ENCODE measurements around the gene GLI2.
A peak's percentile ranks its signal among the peaks of the same experiment; 100 is the strongest.

Gene GLI2

GRCh38 chr2:120762341-120763061 lies 26.8 kb downstream of the GLI2 start:
- Histone ChIP-seq H3K4me3 (ENCODE audit: low read depth, low read length) (no peak overlapping the region), H3K9me3 (ENCODE audit: control insufficient read depth, insufficient read depth, low read depth, low read length) (no peaks in the 10 kb centered on the region), H3K36me3 (ENCODE audit: control insufficient read depth in 2 of 2, insufficient read depth in 1 of 2, low read length in 2 of 2) (no peaks in the 10 kb centered on the region), H3K27ac (ENCODE audit: extremely low read depth, low read depth, low read length) (no peak overlapping the region), H3K4me1 (ENCODE audit: control insufficient read depth, insufficient read depth, low read length) (peaks cover 4% of the 10 kb centered on the region)
- ChIA-PET POLR2A (no interaction called here), CTCF (no interaction called here)
- TF ChIP-seq KLF9 (tag by site-specific recombination; IDR thresholded peaks at IDR 0.05; ENCODE audit: low read depth) (no peak), KLF16 (tag by site-specific recombination; IDR thresholded peaks at IDR 0.05) (no peak), GFI1B (tag by site-specific recombination; IDR thresholded peaks at IDR 0.05) (no peak), ZNF843 (tag by site-specific recombination; IDR thresholded peaks at IDR 0.05) (no peak), ZNF404 (tag by site-specific recombination; IDR thresholded peaks at IDR 0.05) (no peak), ZNF777 (tag by site-specific recombination; IDR thresholded peaks at IDR 0.05; ENCODE audit: borderline replicate concordance) (no peak), ZNF214 (tag by site-specific recombination; IDR thresholded peaks at IDR 0.05; ENCODE audit: borderline replicate concordance) (no peak), ZBTB44 (tag by site-specific recombination; IDR thresholded peaks at IDR 0.05) (no peak), ZNF274 (IDR thresholded peaks at IDR 0.05; ENCODE audit: low read length) (no peak), ZNF274 (tag by site-specific recombination; IDR thresholded peaks at IDR 0.05; ENCODE audit: borderline replicate concordance) (no peak), ZNF10 (tag by site-specific recombination; IDR thresholded peaks at IDR 0.05) (no peak), ZNF354C (tag by site-specific recombination; IDR thresholded peaks at IDR 0.05; ENCODE audit: borderline replicate concordance, low read depth) (no peak), PRDM10 (tag by site-specific recombination; IDR thresholded peaks at IDR 0.05) (no peak)

GRCh38 chr2:120763508-120763907 lies 27.8 kb downstream of the GLI2 start:
- Histone ChIP-seq H3K4me3 (ENCODE audit: low read depth, low read length) (no peak overlapping the region), H3K27ac (ENCODE audit: extremely low read depth, low read depth, low read length) (no peak overlapping the region), H3K4me1 (ENCODE audit: control insufficient read depth, insufficient read depth, low read length) (peaks cover 4% of the 10 kb centered on the region), H3K9me3 (ENCODE audit: control insufficient read depth, insufficient read depth, low read depth, low read length) (no peaks in the 10 kb centered on the region), H3K36me3 (ENCODE audit: control insufficient read depth in 2 of 2, insufficient read depth in 1 of 2, low read length in 2 of 2) (no peaks in the 10 kb centered on the region)
- TF ChIP-seq ZNF777 (tag by site-specific recombination; IDR thresholded peaks at IDR 0.05; ENCODE audit: borderline replicate concordance) (no peak), KLF1 (tag by site-specific recombination; IDR thresholded peaks at IDR 0.05) (peak; percentile 30; the same call in 1 of the 2 replicates)
- ChIA-PET POLR2A (interaction anchor here (2.8 kb wide), 1 partner anchor 26 kb away, joined by 8 read pairs; no protein-coding TSS in a partner anchor), CTCF (interaction anchor here (0.6 kb wide), 1 partner anchor 1732 kb away, joined by 3 read pairs; no protein-coding TSS in a partner anchor)

- Histone ChIP-seq H3K9me3 (ENCODE audit: control insufficient read depth, insufficient read depth, low read depth, low read length) (no peaks in the 10 kb centered on the region), H3K36me3 (ENCODE audit: control insufficient read depth in 2 of 2, insufficient read depth in 1 of 2, low read length in 2 of 2) (no peaks in the 10 kb centered on the region), H3K27ac (ENCODE audit: extremely low read depth, low read depth, low read length) (no peak overlapping the region), H3K4me3 (ENCODE audit: low read depth, low read length) (no peak overlapping the region), H3K4me1 (ENCODE audit: control insufficient read depth, insufficient read depth, low read length) (peaks cover 4% of the 10 kb centered on the region)
- ChIA-PET POLR2A (interaction anchor here (2.8 kb wide), 1 partner anchor 27 kb away, joined by 8 read pairs; no protein-coding TSS in a partner anchor), CTCF (interaction anchor here (0.6 to 1.7 kb wide), 3 partner anchors 16 to 1732 kb away, joined by 3 read pairs; no protein-coding TSS in a partner anchor)
- TF ChIP-seq ZNF404 (tag by site-specific recombination; IDR thresholded peaks at IDR 0.05) (no peak), SP2 (tag by site-specific recombination; IDR thresholded peaks at IDR 0.05) (no peak), ZSCAN16 (tag by site-specific recombination; IDR thresholded peaks at IDR 0.05) (no peak), ZNF18 (tag by site-specific recombination; IDR thresholded peaks at IDR 0.05) (no peak), ZBTB10 (tag by site-specific recombination; IDR thresholded peaks at IDR 0.05) (no peak), ZNF514 (tag by site-specific recombination; IDR thresholded peaks at IDR 0.05) (no peak), HOXA7 (CRISPR knock-in tag; IDR thresholded peaks at IDR 0.05; ENCODE audit: borderline replicate concordance) (no peak), ZNF202 (tag by site-specific recombination; IDR thresholded peaks at IDR 0.05; ENCODE audit: borderline replicate concordance) (no peak)
Observed at GRCh38 chr2:120763931-120764330, 28.3 kb downstream of the GLI2 start.
